Measurements from ENCODE around the gene CTNNBL1.

CTNNBL1 gene

GRCh38 chr20:37885593-37886503 is 192.0 kb downstream of the CTNNBL1 start:
- TF ChIP-seq CTCF (IDR thresholded peaks at IDR 0.05; ENCODE audit: low read depth, low read length) = no peak
- H3K4me3 ChIP-seq (replicated peaks in 1 of 2; ENCODE audit: low read depth in 2 of 2, low read length in 2 of 2) = no peak overlapping the region

GRCh38 chr20:37886851-37887297 is 193.0 kb downstream of the CTNNBL1 start:
- no peak for TF ChIP-seq CTCF (IDR thresholded peaks at IDR 0.05; ENCODE audit: low read depth, low read length)
- DNase-seq (ENCODE audit: low read depth in 2 of 2) = peak in 1 of 2 donors; percentile 29
- no peak overlapping the region for H3K4me3 ChIP-seq (replicated peaks in 1 of 2; ENCODE audit: low read depth in 2 of 2, low read length in 2 of 2)

More at GRCh38 chr20:37885593-37886503, 192.0 kb downstream of the CTNNBL1 start:
- DNase-seq (ENCODE audit: low read depth in 2 of 2) = no peak

GRCh38 chr20:37888641-37889040 is 194.8 kb downstream of the CTNNBL1 start:
- no peak for DNase-seq (ENCODE audit: low read depth in 2 of 2)
- TF ChIP-seq CTCF (IDR thresholded peaks at IDR 0.05; ENCODE audit: low read depth, low read length) = no peak
- H3K4me3 ChIP-seq (replicated peaks in 1 of 2; ENCODE audit: low read depth in 2 of 2, low read length in 2 of 2) = no peak overlapping the region

GRCh38 chr20:37890108-37890507 is 196.3 kb downstream of the CTNNBL1 start:
- TF ChIP-seq CTCF (IDR thresholded peaks at IDR 0.05; ENCODE audit: low read depth, low read length) = no peak

GRCh38 chr20:37890643-37891042 is 196.8 kb downstream of the CTNNBL1 start:
- no peak for DNase-seq (ENCODE audit: low read depth in 2 of 2)
- TF ChIP-seq CTCF (IDR thresholded peaks at IDR 0.05; ENCODE audit: low read depth, low read length) = no peak
- no peak overlapping the region for H3K4me3 ChIP-seq (replicated peaks in 1 of 2; ENCODE audit: low read depth in 2 of 2, low read length in 2 of 2)

More at GRCh38 chr20:37890108-37890507, 196.3 kb downstream of the CTNNBL1 start:
- DNase-seq (ENCODE audit: low read depth in 2 of 2) = no peak
- no peak overlapping the region for H3K4me3 ChIP-seq (replicated peaks in 1 of 2; ENCODE audit: low read depth in 2 of 2, low read length in 2 of 2)

- DNase-seq (ENCODE audit: low read depth in 2 of 2) = no peak
- no peak overlapping the region for H3K4me3 ChIP-seq (replicated peaks in 1 of 2; ENCODE audit: low read depth in 2 of 2, low read length in 2 of 2)
- TF ChIP-seq CTCF (IDR thresholded peaks at IDR 0.05; ENCODE audit: low read depth, low read length) = no peak
Observed at GRCh38 chr20:37892001-37892400, 198.2 kb downstream of the CTNNBL1 start.

Measured in cardiac fibroblast (primary cell).